Small intestine (tissue), 16 donors: Measurements from ENCODE around the gene PRR29. TPM values are rescaled to one million over a fixed set of nuclear protein-coding genes. Genes with fewer than 3 reads are reported as not detected.
A peak's percentile ranks its signal among the peaks of the same experiment; 100 is the strongest.

Source experiments
- DNase-seq, 2 donors: peaks; one replicate each; pipeline versions ENCODE4 v3.0.0 to v3.0.0-alpha.2; 2013
- FAIRE-seq: peaks from 2 replicates; lab custom pipeline; 2012; peaks lifted over from hg19 to GRCh38; lab: Jason Lieb, UNC
- H3K27ac ChIP-seq, 3 donors: one replicate each; pipeline ENCODE4 v1.5.1; 2013; ENCODE audit warnings: low read length in 2 of 3, mild to moderate bottlenecking in 2 of 3, control low read depth in 1 of 3, inconsistent platforms in 1 of 3, low read depth in 1 of 3, moderate library complexity in 1 of 3
- H3K27me3 ChIP-seq, 3 donors: one replicate each; pipeline ENCODE4 v1.6.1; 2013; ENCODE audit warnings: low read length in 3 of 3, inconsistent platforms in 1 of 3; ENCODE audit not compliant: control insufficient read depth in 3 of 3, insufficient read depth in 3 of 3
- H3K36me3 ChIP-seq, 3 donors: one replicate each; pipeline ENCODE4 v1.6.1; 2013; ENCODE audit warnings: low read length in 3 of 3, inconsistent platforms in 1 of 3, low read depth in 1 of 3, mild to moderate bottlenecking in 1 of 3, moderate library complexity in 1 of 3; ENCODE audit not compliant: control insufficient read depth in 3 of 3, insufficient read depth in 2 of 3
- H3K4me1 ChIP-seq, 3 donors: one replicate each; pipeline ENCODE4 v1.6.1; 2013; ENCODE audit warnings: low read length in 2 of 3, inconsistent platforms in 1 of 3, low read depth in 1 of 3, mild to moderate bottlenecking in 1 of 3, moderate library complexity in 1 of 3; ENCODE audit not compliant: control insufficient read depth in 3 of 3, insufficient read depth in 2 of 3
- H3K4me3 ChIP-seq, 3 donors: one replicate each; pipeline ENCODE4 v1.5.1; 2013; ENCODE audit warnings: low read length in 3 of 3, control low read depth in 1 of 3, inconsistent platforms in 1 of 3, low read depth in 1 of 3, mild to moderate bottlenecking in 1 of 3, moderate library complexity in 1 of 3
- H3K9me3 ChIP-seq, 2 donors: one replicate each; pipeline ENCODE4 v1.6.1; 2013; ENCODE audit warnings: low read depth in 1 of 2, low read length in 1 of 2; ENCODE audit not compliant: control insufficient read depth in 2 of 2, insufficient read depth in 1 of 2
- WGBS, 3 donors: extraction: QIAGEN DNeasy Blood & Tissue Kit; methylation state at CpG; one replicate each; pipeline ENCODE4 v1.1.7; 2013; 5-methylcytosine and 5-hydroxymethylcytosine counted together
- long read RNA-seq, 10 donors: transcript quantifications; one replicate each; lab custom pipeline, GENCODE V29; 2026
- polyA plus RNA-seq, 4 donors: library from polyadenylated mRNA; stranded (reverse) in 3 of 4; unstranded in 1 of 4; fragments of 200-250 nt in 3 of 4; fragments of 120-200 nt in 1 of 4; gene quantifications; one replicate each; pipeline versions ENCODE4 v1.2.1 to v1.2.3, GENCODE V29; 2013
- donor health status: healthy with polysubstance abuse.
- donor health status: control.
- donor health status: control.
- donor health status: Bipolar disorder and iron deficiency.
- donor health status: healthy.

Gene PRR29
- polyA plus RNA-seq, result 1 to 10 TPM in 1 of 4 donors, under 1 TPM in 1, not detected in 2; 0.16 to 1.1 TPM
- long read RNA-seq, donor 1, result 0 reads
- long read RNA-seq, donor 2, result 0 reads
- long read RNA-seq, donor 3, partial matches to known transcripts, result 0 of 1 reads
- long read RNA-seq, donor 3, other reads (novel, unspliced or antisense), result 0 of 1 reads
- long read RNA-seq, donor 4, result 0 reads
- long read RNA-seq, donor 5, result 0 reads
- long read RNA-seq, donor 6, partial matches to known transcripts, result 0 of 3 reads
- long read RNA-seq, donor 6, other reads (novel, unspliced or antisense), result 0 of 3 reads
- long read RNA-seq, donor 7, transcript PRR29-206 (1 exons, 1,637 nt), result major isoform, 8 of 9 reads
- long read RNA-seq, donor 7, partial matches to known transcripts, result 0 of 9 reads
- long read RNA-seq, donor 7, other reads (novel, unspliced or antisense), result 0 of 9 reads
- long read RNA-seq, donor 8, result 0 reads
- long read RNA-seq, donor 9, result 0 reads
- long read RNA-seq, donor 10, partial matches to known transcripts, result 0 of 1 reads
- long read RNA-seq, donor 10, other reads (novel, unspliced or antisense), result 0 of 1 reads

- no peak within 1 kb of the TSS for H3K27ac ChIP-seq
- DNase-seq, result peak; percentile 45 to 84
- peak within 1 kb of the TSS; percentile 10 to 72 (median 62) for H3K4me3 ChIP-seq
- no peak for FAIRE-seq
- WGBS, 3 donors, result 0 to 1% (median 1%) methylated on average over 19 to 43 of the region's 43 CpGs
- peaks cover 0 to 18% (median 0%) of the 10 kb centered on the region in 3 donors for H3K27me3 ChIP-seq
- H3K9me3 ChIP-seq, result no peaks in the 10 kb centered on the region
- H3K36me3 ChIP-seq, result peaks cover 0 to 1% (median 0%) of the 10 kb centered on the region in 3 donors
- H3K4me1 ChIP-seq, result peaks cover 0 to 12% (median 4%) of the 10 kb centered on the region in 3 donors
Observed at GRCh38 chr17:63998050-63998720, at the start of gene PRR29. PRR29 (plus strand) TSS chr17:63998351; CDS start chr17:63998365, 14 bp downstream.

GRCh38 chr17:63948521-63948920, 49.6 kb upstream of the PRR29 start:
- no peaks in the 10 kb centered on the region for H3K36me3 ChIP-seq
- H3K4me1 ChIP-seq, result peaks cover 0 to 2% (median 0%) of the 10 kb centered on the region in 3 donors
- no peak overlapping the region for H3K4me3 ChIP-seq
- DNase-seq (no peak), FAIRE-seq (no peak)
- no peak overlapping the region for H3K27ac ChIP-seq
- 78 to 91% (median 86%) methylated on average over 9 of the region's 9 CpGs for WGBS, 3 donors
- H3K27me3 ChIP-seq, result no peaks in the 10 kb centered on the region
- H3K9me3 ChIP-seq, result no peaks in the 10 kb centered on the region

GRCh38 chr17:63949576-63950250, 48.4 kb upstream of the PRR29 start:
- H3K27me3 ChIP-seq, result no peaks in the 10 kb centered on the region
- no peaks in the 10 kb centered on the region for H3K36me3 ChIP-seq
- no peaks in the 10 kb centered on the region for H3K9me3 ChIP-seq
- DNase-seq (no peak), FAIRE-seq (no peak)
- H3K27ac ChIP-seq, result no peak overlapping the region
- peaks cover 0 to 2% (median 0%) of the 10 kb centered on the region in 3 donors for H3K4me1 ChIP-seq
- 59 to 72% (median 66%) methylated on average over 15 to 18 of the region's 18 CpGs for WGBS, 3 donors
- no peak overlapping the region for H3K4me3 ChIP-seq

GRCh38 chr17:63950940-63951907, 46.9 kb upstream of the PRR29 start:
- H3K4me1 ChIP-seq, result no peaks in the 10 kb centered on the region
- DNase-seq (peak; percentile 69 to 70), FAIRE-seq (no peak)
- H3K36me3 ChIP-seq, result no peaks in the 10 kb centered on the region
- no peak overlapping the region for H3K27ac ChIP-seq
- H3K27me3 ChIP-seq, result no peaks in the 10 kb centered on the region
- H3K9me3 ChIP-seq, result no peaks in the 10 kb centered on the region
- no peak overlapping the region for H3K4me3 ChIP-seq
- WGBS, 3 donors, result 75 to 85% (median 76%) methylated on average over 29 of the region's 29 CpGs

GRCh38 chr17:63954402-63955063, 43.6 kb upstream of the PRR29 start:
- FAIRE-seq (no peak), DNase-seq (peak in 1 of 2 donors; percentile 5)
- H3K9me3 ChIP-seq, result no peaks in the 10 kb centered on the region
- no peaks in the 10 kb centered on the region for H3K36me3 ChIP-seq
- no peak overlapping the region for H3K4me3 ChIP-seq
- WGBS, 3 donors, result 41 to 50% (median 43%) methylated on average over 10 to 11 of the region's 11 CpGs
- H3K27me3 ChIP-seq, result no peaks in the 10 kb centered on the region
- H3K4me1 ChIP-seq, result no peaks in the 10 kb centered on the region
- H3K27ac ChIP-seq, result no peak overlapping the region

GRCh38 chr17:63955232-63955631, 42.9 kb upstream of the PRR29 start:
- Histone ChIP-seq H3K4me1 (no peaks in the 10 kb centered on the region), H3K9me3 (no peaks in the 10 kb centered on the region), H3K27ac (no peak overlapping the region), H3K27me3 (peaks cover 0 to 5% (median 0%) of the 10 kb centered on the region in 3 donors), H3K4me3 (no peak overlapping the region), H3K36me3 (no peaks in the 10 kb centered on the region)
- DNase-seq, result no peak
- 74 to 82% (median 75%) methylated on average over 11 of the region's 11 CpGs for WGBS, 3 donors
- no peak for FAIRE-seq

- Histone ChIP-seq H3K4me1 (no peaks in the 10 kb centered on the region), H3K9me3 (no peaks in the 10 kb centered on the region), H3K36me3 (no peaks in the 10 kb centered on the region), H3K27ac (no peak overlapping the region), H3K4me3 (no peak overlapping the region), H3K27me3 (peaks cover 0 to 10% (median 0%) of the 10 kb centered on the region in 3 donors)
- WGBS, 3 donors, result 82 to 90% (median 87%) methylated on average over 4 of the region's 4 CpGs
- FAIRE-seq (no peak), DNase-seq (no peak)
Observed at GRCh38 chr17:63955791-63956190, 42.4 kb upstream of the PRR29 start.
